ENCODE data around the gene GPX6. TPM values are rescaled to one million over a fixed set of nuclear protein-coding genes. Genes with fewer than 3 reads are reported as not detected.
"Not testable (repeated sequence)": the region's sequence is repeated elsewhere in the genome, so short reads cannot be mapped to it uniquely, and the experiment has no call there.

The GPX6 gene
- total RNA-seq, 3 donors from 2014 or later, result not detected

DNA sequence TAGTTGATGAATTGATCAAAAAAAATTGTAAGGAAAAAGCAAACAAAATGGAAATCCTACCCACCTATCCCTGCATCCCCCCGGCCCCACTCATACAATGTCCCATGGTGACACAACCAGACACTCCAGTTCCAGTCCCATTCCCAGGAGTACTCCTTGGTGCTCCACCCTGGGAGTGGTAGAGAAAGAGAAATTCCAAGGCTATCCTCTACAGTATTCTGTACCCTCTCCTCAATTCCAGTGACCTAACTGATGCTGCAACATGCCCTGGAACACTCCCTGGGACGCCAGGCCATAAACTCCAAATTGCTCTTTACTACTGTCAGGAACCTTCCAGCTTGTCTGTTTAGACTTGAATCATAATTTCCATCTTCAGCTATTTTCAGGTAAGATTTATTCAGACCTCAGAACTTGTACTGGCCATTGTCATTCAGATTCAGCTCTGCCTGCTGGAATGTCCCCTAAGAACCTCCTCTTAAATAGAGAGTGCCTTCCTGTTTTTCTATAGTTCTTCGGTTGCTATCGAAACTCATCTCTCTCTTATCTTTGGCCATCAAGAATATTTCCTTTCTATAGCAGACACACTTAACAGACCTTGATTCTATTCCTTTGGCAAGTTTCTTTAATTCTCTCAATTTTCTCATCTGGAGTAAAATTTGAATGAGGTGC, 8.7 kb downstream of the GPX6 start:
- H3K27ac ChIP-seq, result no peak overlapping the region
- peaks cover 0 to 4% of the 10 kb centered on the region in 2 donors for H3K9me3 ChIP-seq
- no peaks in the 10 kb centered on the region for H3K36me3 ChIP-seq
- no peaks in the 10 kb centered on the region for H3K27me3 ChIP-seq
- H3K4me1 ChIP-seq, result no peaks in the 10 kb centered on the region
- H3K4me3 ChIP-seq, result no peak overlapping the region
- intact Hi-C loops (cut with DNase I; ENCODE audit: low total_unique reads), result no loop called here
- no peak for DNase-seq (ENCODE audit: low spot score in 2 of 2)
- no peak for TF ChIP-seq POLR2A (IDR thresholded peaks at IDR 0.05)
- TF ChIP-seq POLR2AphosphoS5 (IDR thresholded peaks at IDR 0.05), result no peak
- TF ChIP-seq, protein P1, sequence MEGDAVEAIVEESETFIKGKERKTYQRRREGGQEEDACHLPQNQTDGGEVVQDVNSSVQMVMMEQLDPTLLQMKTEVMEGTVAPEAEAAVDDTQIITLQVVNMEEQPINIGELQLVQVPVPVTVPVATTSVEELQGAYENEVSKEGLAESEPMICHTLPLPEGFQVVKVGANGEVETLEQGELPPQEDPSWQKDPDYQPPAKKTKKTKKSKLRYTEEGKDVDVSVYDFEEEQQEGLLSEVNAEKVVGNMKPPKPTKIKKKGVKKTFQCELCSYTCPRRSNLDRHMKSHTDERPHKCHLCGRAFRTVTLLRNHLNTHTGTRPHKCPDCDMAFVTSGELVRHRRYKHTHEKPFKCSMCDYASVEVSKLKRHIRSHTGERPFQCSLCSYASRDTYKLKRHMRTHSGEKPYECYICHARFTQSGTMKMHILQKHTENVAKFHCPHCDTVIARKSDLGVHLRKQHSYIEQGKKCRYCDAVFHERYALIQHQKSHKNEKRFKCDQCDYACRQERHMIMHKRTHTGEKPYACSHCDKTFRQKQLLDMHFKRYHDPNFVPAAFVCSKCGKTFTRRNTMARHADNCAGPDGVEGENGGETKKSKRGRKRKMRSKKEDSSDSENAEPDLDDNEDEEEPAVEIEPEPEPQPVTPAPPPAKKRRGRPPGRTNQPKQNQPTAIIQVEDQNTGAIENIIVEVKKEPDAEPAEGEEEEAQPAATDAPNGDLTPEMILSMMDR (IDR thresholded peaks at IDR 0.05), result no peak

DNA sequence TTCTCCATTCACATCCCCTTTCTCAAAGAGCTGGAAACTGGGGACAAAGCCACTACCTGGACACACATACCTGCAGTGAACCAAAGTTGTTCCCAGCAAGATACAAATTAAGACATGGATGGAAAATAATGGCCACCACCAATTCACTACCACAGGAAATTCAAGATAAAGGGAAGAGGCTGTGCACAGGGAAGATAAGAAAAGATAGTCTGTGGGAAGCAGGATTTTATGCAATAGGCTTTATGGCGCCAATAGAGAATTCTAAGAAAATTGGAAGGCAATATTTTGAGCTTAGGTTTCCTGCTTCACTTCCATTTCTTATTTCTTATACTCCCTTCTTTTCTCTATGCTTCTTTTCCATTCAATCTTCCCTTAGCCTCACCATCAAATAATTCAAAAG, 9.9 kb downstream of the GPX6 start:
- H3K36me3 ChIP-seq, result no peaks in the 10 kb centered on the region
- H3K9me3 ChIP-seq, result no peaks in the 10 kb centered on the region
- no peak overlapping the region for H3K27ac ChIP-seq
- no peak for DNase-seq (ENCODE audit: low spot score in 2 of 2)
- H3K27me3 ChIP-seq, result no peaks in the 10 kb centered on the region
- TF ChIP-seq POLR2AphosphoS5 (IDR thresholded peaks at IDR 0.05), result no peak
- TF ChIP-seq, protein P1 (IDR thresholded peaks at IDR 0.05), result no peak
- TF ChIP-seq POLR2A (IDR thresholded peaks at IDR 0.05), result no peak
- intact Hi-C loops (cut with DNase I; ENCODE audit: low total_unique reads), result no loop called here
- H3K4me3 ChIP-seq, result no peak overlapping the region
- no peaks in the 10 kb centered on the region for H3K4me1 ChIP-seq

- H3K4me3 ChIP-seq; DNase-seq (ENCODE audit: low spot score in 2 of 2); H3K36me3 ChIP-seq; H3K4me1 ChIP-seq; H3K9me3 ChIP-seq; H3K27me3 ChIP-seq; intact Hi-C loops (cut with DNase I; ENCODE audit: low total_unique reads); H3K27ac ChIP-seq: not testable (repeated sequence)
Measured at GRCh38 chr6:28502709-28503305, 12.8 kb downstream of the GPX6 start.

DNA sequence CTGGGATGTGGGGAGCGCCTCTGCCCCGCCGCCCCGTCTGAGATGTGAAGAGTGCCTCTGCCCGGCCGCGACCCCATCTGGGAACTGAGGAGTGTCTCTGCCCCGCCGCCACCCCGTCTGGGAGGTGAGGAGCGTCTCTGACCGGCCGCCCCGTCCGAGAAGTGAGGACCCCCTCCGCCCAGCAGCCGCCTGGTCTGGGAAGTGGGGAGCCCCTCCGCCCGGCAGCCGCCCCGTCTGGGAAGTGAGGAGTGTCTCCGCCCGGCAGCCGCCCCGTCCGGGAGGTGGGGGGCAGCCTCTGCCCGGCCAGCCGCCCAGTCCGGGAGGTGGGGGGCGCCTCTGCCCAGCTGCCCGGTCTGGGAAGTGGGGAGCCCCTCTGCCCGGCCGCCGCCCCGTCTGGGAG, 13.5 kb downstream of the GPX6 start:
- intact Hi-C loops (cut with DNase I; ENCODE audit: low total_unique reads), result not testable (repeated sequence)

DNA sequence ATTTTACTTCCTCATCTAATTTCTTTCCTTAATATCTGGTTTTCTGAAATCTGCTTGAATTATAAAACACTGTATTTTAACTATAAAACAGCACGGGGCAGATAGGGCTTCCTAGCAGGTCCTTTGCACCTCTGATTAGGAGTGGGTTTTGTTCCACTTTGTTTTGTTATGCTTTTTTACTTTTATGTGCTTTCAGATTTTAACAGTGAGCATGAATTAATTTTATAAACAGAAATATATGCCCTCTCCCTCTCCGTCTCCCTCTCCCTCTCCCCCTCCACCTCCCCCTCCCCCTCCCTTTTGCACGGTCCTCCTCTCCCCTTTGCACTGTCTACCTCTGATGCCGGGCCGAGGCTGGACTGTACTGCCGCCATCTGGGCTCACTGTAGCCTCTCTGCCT, 14.3 kb downstream of the GPX6 start:
- H3K27ac ChIP-seq, result no peak overlapping the region
- H3K4me1 ChIP-seq, result no peaks in the 10 kb centered on the region
- intact Hi-C loops (cut with DNase I; ENCODE audit: low total_unique reads), result no loop called here
- no peaks in the 10 kb centered on the region for H3K9me3 ChIP-seq
- H3K36me3 ChIP-seq, result no peaks in the 10 kb centered on the region
- H3K27me3 ChIP-seq, result no peaks in the 10 kb centered on the region
- H3K4me3 ChIP-seq, result no peak overlapping the region
- no peak for DNase-seq (ENCODE audit: low spot score in 2 of 2)
- no peak for TF ChIP-seq POLR2A (IDR thresholded peaks at IDR 0.05)
- TF ChIP-seq, protein P1 (IDR thresholded peaks at IDR 0.05), result no peak
- no peak for TF ChIP-seq POLR2AphosphoS5 (IDR thresholded peaks at IDR 0.05)

More for the DNA sequence above, 13.5 kb downstream of the GPX6 start:
- not testable (repeated sequence) for H3K4me3 ChIP-seq; H3K4me1 ChIP-seq; H3K9me3 ChIP-seq; H3K36me3 ChIP-seq; DNase-seq (ENCODE audit: low spot score in 2 of 2); H3K27ac ChIP-seq; H3K27me3 ChIP-seq

- intact Hi-C loops (cut with DNase I; ENCODE audit: low total_unique reads), result no loop called here
Measured at GRCh38 chr6:28497893-28498292, 17.7 kb downstream of the GPX6 start.

More at GRCh38 chr6:28497893-28498292, 17.7 kb downstream of the GPX6 start:
- DNase-seq (ENCODE audit: low spot score in 2 of 2), result no peak
- Histone ChIP-seq H3K27ac (no peak overlapping the region), H3K36me3 (no peaks in the 10 kb centered on the region), H3K27me3 (no peaks in the 10 kb centered on the region), H3K9me3 (no peaks in the 10 kb centered on the region), H3K4me3 (no peak overlapping the region), H3K4me1 (no peaks in the 10 kb centered on the region)
- TF ChIP-seq POLR2AphosphoS5 (IDR thresholded peaks at IDR 0.05) (no peak), POLR2A (IDR thresholded peaks at IDR 0.05) (no peak)
- TF ChIP-seq, protein P1 (IDR thresholded peaks at IDR 0.05), result no peak

Data from breast epithelium (tissue), 4 donors.